UCSD-AML1 (cell line): Measurements from ENCODE around the gene MLIP.

Source experiments
- DNase-seq: peaks from one replicate; lab custom pipeline; 2025; ENCODE audit not compliant: unreplicated experiment; lab: John Stamatoyannopoulos, UW

Gene MLIP

DNA sequence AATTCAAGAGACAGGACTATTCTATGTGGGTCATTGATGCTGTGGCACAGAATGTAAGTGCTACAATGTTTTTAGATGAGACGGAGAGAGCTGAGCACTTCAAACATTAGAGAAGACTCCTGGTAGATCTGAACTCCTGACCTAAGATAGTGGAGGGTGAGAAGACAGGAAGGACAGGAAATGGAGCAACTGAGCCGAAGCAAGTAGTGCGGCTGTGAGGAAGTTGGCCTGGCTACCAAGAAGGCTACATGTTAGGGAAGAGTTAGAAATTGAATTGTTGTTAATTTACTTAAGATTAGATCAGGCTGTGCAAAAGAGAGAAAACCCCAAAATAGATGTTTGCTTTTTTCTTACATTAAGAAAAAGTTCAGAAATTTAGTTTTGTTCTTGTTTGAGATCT is 14.4 kb upstream of the MLIP start:
- no peak for DNase-seq

DNA sequence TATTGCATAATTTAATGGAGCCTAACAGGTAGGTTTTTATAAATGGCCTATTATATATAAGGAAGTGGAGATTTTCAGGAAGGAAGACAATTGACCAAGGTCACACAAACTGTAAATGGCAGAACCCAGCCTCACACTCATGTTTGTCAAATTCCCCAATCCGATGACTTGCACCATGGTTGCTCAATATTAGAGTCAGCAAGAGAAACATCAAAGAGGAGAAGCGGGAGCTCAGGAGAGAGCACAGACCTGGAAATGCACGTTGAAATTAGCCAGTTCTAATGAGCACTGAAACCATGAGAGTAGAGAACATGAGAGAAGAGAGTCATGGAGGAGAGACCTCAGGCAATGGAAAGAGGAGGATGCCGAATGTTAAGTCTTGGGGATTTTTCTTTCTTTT is 13.5 kb upstream of the MLIP start:
- no peak for DNase-seq

DNA sequence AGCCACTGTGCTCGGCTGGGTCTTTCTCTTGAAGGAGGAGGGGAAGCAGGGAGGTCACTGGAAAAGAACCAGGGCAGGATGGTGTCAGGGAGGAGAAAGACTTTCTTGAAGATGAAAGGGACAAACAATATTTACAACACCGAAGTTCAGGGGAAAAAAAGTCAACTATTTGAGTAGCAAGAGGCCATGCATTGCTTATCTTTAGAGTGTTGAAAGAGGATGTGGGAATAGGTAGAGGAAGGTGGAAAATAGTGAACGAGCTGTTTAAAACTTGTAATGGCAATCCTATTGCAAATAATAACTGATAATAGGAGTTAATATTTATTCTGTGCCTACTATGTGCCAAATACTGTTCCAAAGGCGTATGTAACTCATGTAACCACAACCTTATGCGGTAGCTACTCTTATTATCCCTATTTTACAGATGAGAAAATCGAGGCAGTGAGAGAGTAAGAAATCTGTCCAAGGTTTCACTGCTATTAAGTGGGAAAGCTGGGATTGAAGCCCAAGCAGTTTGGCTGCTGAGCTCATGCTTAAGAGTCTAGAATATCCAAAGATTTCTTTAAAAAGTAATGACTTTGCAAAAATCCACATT is 12.7 kb upstream of the MLIP start:
- no peak for DNase-seq

DNA sequence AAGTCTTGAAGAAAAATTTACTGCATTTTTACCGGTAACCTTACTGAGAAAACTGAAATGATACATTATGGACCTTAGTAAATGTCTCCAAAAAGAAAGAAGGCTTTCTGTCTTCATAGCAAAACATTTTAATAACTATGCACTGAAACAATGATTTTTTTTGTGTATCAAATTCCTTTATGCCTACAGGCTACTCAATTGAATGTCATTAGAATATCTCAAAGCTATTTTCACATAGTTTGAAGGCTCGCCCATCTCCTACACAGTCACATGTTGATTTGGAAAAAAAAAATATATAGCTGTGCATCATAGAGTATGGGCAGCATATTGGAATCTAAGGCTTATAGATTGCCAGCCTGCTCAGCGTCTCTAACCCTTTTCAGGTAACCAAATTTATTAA is 12.0 kb upstream of the MLIP start:
- DNase-seq, result no peak

DNA sequence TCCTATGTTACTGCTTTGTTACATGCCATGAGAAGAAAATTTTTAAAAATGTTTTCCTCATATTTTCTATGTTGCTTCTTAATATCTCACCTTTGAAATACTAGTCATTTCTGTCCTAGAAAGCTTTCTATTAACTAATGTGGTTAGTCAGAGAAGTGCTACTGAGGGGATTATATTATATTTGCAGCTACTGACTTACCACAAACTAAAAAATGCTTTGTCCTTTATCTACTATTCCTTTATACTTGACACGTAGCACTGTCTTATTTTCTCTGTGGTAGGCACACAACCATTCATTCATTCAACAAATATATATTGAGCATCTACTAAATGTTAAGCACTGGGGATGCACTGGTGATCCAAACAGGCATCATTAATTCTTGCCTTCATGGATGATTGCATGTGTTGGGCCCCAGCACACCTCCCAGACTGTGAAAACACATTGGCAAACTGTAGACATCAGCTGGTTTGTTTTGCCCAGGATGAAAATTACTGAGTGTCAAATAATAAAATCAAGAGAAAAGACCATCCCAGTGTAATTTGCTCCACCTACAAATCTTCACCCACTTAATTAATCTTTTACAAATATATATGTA is 10.7 kb upstream of the MLIP start:
- DNase-seq, result no peak

DNA sequence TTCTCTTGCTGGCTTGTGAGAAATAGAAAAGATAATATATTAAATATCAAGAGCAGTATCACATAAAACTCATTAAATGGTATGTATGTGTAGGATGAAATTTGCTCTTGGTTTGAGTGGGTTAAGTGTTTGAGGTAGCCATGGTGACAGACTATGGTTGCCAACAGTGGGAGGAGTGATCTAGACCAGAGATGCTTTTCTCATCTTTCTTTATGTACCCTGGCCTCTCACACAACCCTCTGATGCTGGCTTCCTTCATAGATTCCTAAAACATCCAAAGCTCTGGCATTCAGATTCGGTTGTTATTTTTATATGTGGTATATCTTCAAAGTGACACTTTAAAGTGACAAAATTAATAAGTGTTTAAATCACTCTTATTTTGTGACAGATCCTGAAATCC is 9.0 kb upstream of the MLIP start:
- no peak for DNase-seq

DNA sequence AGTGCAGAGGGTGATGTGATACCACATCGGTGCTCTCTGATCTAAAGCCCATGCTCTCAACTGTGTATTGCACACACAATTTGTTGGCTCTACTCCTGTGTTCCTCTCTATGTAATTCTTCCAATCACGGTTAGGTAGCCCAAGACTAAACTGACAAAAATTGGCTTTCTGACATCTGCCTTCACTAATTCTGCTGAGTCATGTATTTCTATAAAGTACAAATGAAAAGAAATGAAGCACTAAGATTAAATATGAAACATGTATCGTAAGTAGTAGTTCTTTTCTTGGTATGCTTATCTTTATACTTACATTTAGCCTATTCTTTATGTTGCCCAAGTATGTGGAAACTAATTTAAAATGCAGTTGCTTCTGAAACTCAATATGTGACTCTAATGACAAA is 7.7 kb upstream of the MLIP start:
- DNase-seq, result no peak

DNA sequence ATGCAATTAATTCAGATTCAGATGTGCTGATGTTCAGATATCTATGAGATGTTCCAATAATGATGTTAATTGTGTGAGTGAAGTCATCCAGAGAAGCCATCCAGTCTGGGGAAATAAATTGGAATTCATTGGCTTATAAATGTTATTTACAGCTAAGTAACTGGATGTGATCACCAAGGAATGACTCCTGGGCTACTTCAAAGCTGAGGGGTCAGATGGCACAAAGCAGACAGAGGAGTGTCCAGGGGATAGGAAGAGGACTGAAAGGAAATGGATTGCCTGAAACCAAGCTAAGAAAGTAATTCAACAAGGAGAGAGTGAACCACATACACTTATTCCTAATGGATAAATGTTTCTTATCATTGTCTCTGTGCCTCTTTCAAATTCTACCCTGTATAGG is 4.5 kb upstream of the MLIP start:
- DNase-seq, result no peak

DNA sequence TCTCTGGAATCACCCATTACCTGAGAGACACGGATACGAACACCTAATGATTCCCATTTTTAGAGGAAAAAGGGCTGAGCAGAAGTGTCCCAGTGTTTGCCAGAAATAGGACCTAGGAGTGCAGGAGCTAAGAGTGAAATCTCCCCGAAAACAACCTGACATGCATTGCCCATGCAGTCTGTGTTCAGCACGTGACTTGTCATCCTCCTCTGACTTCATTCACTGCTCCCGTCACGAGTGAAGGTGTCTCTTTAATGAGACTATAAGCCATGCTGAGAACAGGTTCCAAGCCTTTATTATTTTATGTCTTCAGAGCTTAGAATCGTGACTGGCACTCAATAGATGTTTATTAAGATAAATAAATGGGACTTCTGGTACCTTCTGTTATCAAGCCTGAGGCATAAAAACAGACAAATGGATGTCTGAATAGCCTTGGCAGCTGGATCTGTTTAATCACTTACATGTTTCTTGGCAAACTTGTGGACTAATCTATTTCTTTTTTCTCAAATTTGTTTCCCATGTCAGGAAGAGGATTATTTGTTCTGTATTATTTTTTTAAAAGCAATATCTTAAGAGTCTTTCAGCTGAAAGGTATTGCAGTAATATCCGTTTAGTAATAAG is 3.7 kb upstream of the MLIP start:
- DNase-seq, result no peak

DNA sequence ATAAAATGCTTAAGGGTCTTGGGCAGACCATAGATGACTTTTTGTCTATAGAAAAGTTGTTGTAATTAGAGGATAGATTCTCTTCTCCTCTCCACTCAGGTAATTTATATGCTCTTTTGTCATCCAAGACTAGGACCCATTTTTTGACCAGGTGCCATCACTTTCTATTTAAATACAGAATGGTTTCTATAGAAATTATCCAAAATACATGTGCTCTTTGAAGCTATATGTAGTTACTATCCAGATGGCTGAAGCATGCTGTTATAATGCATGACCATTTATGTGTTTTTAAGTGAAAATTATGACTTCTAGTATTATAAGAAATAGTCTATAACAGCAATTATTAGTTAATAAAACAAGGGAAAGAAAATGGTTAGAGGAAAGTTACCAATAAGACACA is 3.0 kb upstream of the MLIP start:
- no peak for DNase-seq

DNA sequence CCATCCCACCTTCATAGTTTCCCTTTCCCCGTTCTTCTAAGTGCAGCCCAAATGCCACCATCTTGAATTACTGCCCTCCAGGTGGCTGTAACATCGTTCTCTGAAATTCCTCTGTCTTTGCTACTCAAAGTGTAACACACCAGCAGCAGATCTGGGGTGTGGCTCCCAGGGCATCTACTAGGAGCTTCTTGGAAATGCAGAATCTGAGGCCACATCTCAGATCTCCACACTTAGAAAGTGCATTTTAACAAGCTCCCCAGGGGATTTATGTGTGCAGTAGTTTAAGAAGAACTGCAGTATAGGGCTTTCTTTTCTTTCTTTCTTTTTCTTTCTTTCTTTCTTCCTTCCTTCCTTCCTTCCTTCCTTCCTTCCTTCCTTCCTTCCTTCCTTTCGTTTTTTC is 1.7 kb upstream of the MLIP start:
- DNase-seq, result no peak

DNA sequence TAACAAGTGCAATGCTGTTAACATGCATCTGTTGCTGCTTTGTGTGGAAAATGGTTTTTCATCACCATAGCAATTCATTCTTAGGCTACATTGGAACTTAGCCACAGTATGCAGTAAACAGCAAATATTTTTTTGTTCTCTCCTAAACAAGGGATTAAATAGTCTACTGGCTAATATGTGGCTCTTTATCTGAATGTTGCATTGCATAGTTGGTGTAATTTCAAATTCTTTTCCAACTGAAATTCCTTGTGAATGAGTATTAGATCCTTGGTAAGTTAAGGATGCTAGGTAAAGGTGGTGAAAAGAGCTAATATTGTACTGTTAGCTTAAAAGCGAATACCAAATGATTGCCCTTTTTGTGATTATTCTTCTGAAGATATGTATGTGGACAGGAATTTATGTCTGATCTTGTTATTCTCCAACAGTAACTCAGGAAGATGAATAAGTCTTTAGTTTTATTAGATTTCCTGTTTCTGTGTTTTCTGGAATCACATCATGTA is 958 bp downstream of the MLIP start:
- DNase-seq, result no peak

DNA sequence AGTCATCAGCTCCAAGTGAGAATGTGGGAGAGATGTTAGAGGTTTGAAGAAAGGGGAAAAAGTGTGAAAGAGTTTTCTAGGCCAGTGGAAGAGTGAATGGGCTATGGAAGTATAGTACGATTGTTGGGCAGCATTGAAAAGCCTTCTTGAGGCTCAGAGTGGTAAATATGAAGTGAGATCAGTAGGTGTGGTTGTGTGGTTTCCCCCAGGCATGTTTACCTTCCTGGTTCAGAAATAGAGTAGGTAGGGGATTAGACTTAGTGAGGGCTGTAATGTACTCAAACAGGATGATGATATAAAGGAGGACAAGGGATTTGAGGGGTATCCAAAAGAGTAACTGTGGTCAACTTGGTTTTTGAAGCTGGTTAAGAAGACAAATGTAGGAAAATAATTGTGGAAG is 3.7 kb downstream of the MLIP start:
- no peak for DNase-seq

DNA sequence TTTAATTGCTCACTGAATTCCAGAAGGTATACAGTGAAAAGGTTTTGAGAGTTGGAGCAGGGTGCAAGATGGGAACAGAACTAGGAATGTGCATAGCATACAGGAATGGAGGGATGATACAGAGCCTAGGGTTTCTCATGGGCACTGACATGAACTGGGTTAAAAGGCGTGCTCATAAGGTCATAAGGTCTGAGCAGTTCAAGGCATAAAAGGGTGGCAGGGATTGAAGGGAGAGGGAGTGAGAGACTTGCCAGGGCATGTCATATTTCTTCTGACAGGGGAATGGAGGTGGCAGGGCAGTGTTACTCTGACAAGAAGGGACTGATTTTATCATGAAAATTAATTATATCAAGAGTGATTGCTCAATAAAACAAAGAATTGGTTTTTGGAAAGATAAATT is 4.7 kb downstream of the MLIP start:
- DNase-seq, result no peak

DNA sequence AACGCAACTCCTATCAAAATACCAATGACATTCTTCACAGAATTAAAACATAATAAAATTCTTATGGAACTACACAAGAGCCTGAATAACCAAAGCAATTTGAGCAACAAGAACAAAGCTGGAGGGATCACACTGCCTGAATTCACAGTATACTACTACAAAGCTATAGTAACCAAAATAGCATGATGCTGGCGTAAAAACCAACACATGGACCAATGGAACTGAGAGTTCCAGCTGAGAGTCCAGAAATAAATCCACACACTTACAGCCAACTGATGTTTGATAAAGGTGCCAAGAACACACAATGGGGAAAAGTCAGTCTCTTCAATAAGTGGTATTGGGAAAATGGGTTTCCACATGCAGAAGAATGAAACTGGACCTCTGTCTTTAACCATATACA is 6.9 kb downstream of the MLIP start:
- no peak for DNase-seq

DNA sequence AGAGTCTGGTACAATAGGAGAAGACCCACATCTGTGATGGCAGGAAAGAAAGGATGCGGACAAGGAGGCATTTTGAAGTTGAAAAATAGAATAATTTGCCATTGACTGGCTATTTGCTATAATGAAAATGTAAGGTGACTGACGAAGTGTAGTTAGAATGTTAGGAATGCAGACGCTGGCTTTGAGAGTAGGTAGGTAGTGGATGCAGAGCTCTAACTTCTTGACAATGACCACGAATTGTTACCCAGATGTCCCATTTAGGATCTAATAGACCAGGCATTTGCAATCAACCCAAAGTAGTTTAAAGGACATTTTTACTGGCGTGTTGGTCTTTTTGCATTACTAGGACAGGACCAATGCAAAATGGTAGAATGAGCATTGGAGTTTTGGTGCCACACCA is 14.2 kb downstream of the MLIP start:
- DNase-seq, result no peak

DNA sequence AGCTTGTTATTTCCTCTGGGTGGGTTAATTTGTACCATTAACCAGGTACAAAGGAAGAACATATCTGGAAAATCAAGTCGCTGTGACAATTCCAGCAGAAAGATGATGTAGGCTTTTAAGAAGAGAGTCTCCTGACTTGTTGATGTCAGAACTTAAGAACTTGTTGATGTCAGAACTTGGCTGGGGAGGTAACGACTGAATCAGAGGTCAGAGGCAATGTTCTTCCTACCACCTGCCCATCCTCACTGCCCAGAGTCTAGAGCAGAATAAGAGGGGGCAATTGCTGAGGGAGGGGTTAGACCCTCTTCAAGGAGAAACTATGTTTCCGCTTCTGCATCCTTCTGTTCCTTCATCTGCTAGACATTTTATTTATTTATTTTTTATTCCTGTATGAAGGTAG is 18.9 kb downstream of the MLIP start:
- DNase-seq, result no peak

DNA sequence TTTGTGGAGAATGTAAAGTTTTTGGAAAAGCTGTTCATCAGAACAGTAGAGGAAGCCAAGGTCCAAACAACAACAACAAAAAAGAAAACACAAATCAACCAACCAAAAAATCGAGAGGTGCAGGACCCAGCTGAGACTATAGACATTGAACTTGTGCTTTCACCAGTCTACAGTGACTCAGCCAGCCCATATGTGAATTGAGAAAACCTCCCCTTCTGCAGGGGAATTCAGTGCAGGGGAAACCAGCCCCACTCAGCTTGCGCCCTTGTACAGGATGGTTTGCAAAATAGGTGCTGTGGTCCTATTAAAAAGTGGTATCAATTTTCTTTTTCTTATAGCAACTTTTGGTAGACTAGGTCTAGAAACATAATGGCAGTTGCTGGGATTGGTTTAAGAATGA is 21.3 kb downstream of the MLIP start:
- DNase-seq, result no peak

DNA sequence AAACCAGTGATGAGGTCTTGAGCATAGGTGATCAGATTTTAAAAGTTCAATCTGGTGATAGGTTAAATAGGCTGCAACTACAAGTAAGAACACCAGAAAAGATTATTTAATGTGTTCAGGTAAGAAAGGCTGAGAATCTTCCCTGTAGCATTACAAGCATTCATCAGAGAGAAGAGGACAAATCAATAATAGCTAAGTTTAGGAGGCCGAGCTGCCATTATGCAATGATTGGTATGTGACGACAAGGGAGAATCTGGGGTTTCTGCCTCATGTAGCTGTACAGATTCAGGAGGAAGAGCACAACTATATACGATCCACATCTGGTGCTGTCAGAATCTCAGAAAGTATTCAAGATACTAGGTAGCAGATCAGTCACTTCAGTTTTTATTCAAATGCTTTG is 21.9 kb downstream of the MLIP start:
- no peak for DNase-seq

DNA sequence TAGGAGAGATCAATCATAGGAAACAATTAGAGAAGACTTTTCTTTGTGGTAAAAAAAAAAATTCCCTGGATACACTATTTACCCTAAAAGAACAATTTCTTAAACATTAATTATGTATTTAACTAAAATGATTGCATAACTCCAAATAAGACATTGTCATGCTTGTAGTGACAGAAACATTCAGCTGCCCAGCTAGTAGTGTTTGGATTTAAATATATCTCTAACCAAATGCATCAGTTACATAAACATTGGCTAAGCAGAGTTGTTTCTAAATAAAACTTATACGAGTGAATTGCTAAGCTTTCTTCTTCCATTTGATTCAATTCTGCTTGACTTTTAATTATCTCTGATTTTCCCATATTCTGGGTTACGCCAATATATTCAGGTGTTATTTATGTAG is 23.7 kb downstream of the MLIP start:
- no peak for DNase-seq

DNA sequence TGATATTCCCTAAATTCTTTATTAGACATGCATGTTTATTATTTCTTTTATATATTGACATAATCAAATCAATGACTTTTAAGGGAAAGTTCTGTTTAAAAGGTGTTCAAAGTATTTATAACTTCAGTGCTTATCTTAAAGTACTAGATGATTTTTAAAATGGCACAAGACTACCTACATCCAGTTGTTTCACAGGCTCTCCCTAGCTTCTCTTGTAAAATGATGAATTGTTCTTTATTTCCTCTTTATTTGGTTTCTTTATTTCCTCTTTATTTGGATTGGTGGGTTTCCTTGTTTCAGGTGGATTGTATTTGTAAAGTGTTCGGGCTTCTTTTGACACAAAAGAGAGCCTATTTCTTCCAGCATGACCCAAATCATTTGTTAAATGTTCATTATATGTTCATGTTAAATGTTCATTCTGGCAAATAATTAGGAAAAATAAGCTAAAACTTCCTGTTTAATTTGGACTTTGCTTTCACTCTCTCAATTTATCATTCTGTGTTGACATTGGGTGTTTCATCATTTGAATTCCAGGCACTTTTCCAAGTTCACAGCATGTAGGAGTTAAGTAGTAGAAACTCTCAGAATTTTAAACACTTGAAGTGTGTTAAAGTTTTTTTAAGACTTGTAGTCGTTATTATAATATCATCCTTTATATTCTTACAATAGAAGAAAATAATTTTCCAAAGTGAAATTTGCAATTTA is 24.6 kb downstream of the MLIP start:
- no peak for DNase-seq

DNA sequence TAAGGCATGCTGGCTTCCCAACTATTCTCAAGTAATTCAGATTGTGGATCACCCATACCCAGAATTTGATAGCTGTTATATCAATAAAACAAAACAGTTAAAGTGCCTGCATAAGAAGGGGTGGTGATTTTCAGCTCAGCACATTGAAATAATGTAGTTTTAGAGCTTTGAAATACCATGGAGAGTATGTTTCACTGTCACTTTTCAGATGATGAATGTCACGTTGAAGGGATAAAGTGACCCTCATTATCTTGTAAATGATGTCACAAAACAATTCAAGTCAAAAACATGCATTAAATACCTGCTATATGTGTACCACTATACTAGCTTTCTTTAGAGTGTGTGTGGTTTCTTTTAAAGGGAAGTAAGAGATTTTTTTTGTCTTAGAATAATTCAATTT is 27.6 kb downstream of the MLIP start:
- DNase-seq, result no peak
